Measurements from ENCODE around the gene CTNNA2.

CTNNA2 gene

DNA sequence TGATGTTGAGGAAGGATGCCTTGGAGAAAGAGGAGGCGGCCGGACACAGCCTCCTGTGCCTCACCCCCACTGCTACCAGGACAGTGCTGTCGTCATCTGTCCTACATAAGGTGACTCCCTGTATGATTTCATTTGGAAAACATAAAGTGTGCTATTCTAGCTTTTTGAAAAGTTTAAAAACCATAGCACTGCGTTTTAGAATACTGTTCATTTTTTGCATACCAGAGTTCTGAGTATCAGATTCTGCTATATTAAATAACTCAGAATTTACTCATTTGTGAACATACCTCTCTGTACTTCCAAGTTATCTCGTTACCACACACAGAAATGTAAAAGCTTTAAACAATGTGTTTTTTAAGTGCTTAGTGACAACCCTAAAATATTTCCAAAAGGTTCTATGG lies 488.9 kb downstream of the CTNNA2 start:
- no peaks in the 10 kb centered on the region for H3K27me3 ChIP-seq (ENCODE audit: insufficient read depth, low read length)
- DNase-seq, result peak in 1 of 2 donors; percentile 10
- no peak overlapping the region for H4K91ac ChIP-seq (ENCODE audit: low read depth, low read length)
- H3K4me2 ChIP-seq (ENCODE audit: low read length), result no peak overlapping the region
- no peak overlapping the region for H2BK120ac ChIP-seq (ENCODE audit: insufficient read depth, low read length, poor library complexity)
- H2AK5ac ChIP-seq (ENCODE audit: low read length), result no peak overlapping the region
- no peaks in the 10 kb centered on the region for H3K36me3 ChIP-seq (ENCODE audit: control insufficient read depth in 1 of 2, insufficient read depth in 2 of 2, low read length in 2 of 2)
- H3K18ac ChIP-seq (ENCODE audit: low read length), result no peak overlapping the region
- H3K9ac ChIP-seq (ENCODE audit: low read length), result no peak overlapping the region
- no peaks in the 10 kb centered on the region for H3K79me2 ChIP-seq (ENCODE audit: control insufficient read depth, insufficient read depth, low read length, poor library complexity)
- H3K4me1 ChIP-seq (ENCODE audit: control insufficient read depth in 1 of 2, insufficient read depth in 2 of 2, low read length in 2 of 2), result peaks cover 0 to 4% of the 10 kb centered on the region in 2 experiments
- H4K12ac ChIP-seq (ENCODE audit: low read depth, low read length), result no peak overlapping the region
- no peak overlapping the region for H2AFZ ChIP-seq (ENCODE audit: insufficient read depth, low read length, poor library complexity)
- H3K14ac ChIP-seq (ENCODE audit: low read length), result no peak overlapping the region
- no CpG with 5 or more reads among the region's 5 CpGs for WGBS (ENCODE audit: extremely low coverage, insufficient coverage, insufficient read length)
- H3K79me1 ChIP-seq (ENCODE audit: low read length), result no peaks in the 10 kb centered on the region
- no peak overlapping the region for H3K23ac ChIP-seq (ENCODE audit: low read length)
- H3K27ac ChIP-seq (ENCODE audit: low read depth, low read length), result no peak overlapping the region
- no peak overlapping the region for H4K8ac ChIP-seq (ENCODE audit: low read depth, low read length)
- no peak overlapping the region for H3K4ac ChIP-seq (ENCODE audit: low read depth, low read length)
- H3K9me3 ChIP-seq (ENCODE audit: insufficient read depth, low read depth, low read length), result peaks cover under 1% of the 10 kb centered on the region
- no peak overlapping the region for H3K4me3 ChIP-seq (ENCODE audit: low read depth, low read length)
- no peak overlapping the region for H2BK5ac ChIP-seq (ENCODE audit: low read depth, low read length, poor library complexity)
- no peak overlapping the region for H2BK12ac ChIP-seq (ENCODE audit: low read length)

DNA sequence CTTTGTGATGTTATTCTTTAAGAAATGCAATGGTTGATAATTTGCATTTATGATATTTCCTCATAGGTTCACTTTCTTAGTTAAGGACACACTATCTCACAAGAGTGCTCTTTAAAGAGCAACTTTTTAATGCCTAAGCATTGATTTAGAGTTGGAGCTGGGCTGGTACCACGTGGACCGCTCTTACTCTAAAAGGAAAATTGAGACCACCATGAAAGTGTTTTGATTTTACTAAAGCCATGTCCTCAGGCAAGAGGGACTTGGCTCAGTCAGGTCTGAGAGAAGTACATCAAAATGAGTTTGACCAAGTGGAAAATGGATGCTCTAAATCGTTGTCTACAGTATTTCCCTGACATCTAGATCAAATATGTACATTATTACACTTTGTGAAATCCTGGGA lies 489.3 kb downstream of the CTNNA2 start:
- Histone ChIP-seq H2BK120ac (ENCODE audit: insufficient read depth, low read length, poor library complexity) (no peak overlapping the region), H4K8ac (ENCODE audit: low read depth, low read length) (no peak overlapping the region), H4K12ac (ENCODE audit: low read depth, low read length) (no peak overlapping the region), H3K23ac (ENCODE audit: low read length) (no peak overlapping the region), H3K79me2 (ENCODE audit: control insufficient read depth, insufficient read depth, low read length, poor library complexity) (no peaks in the 10 kb centered on the region), H3K27me3 (ENCODE audit: insufficient read depth, low read length) (no peaks in the 10 kb centered on the region), H3K36me3 (ENCODE audit: control insufficient read depth in 1 of 2, insufficient read depth in 2 of 2, low read length in 2 of 2) (no peaks in the 10 kb centered on the region), H2BK5ac (ENCODE audit: low read depth, low read length, poor library complexity) (no peak overlapping the region), H3K4ac (ENCODE audit: low read depth, low read length) (no peak overlapping the region), H3K9me3 (ENCODE audit: insufficient read depth, low read depth, low read length) (no peaks in the 10 kb centered on the region), H3K4me1 (ENCODE audit: control insufficient read depth in 1 of 2, insufficient read depth in 2 of 2, low read length in 2 of 2) (peaks cover 0 to 4% of the 10 kb centered on the region in 2 experiments), H3K9ac (ENCODE audit: low read length) (no peak overlapping the region), H3K79me1 (ENCODE audit: low read length) (no peaks in the 10 kb centered on the region), H4K91ac (ENCODE audit: low read depth, low read length) (no peak overlapping the region), H3K27ac (ENCODE audit: low read depth, low read length) (no peak overlapping the region), H2BK12ac (ENCODE audit: low read length) (no peak overlapping the region), H3K18ac (ENCODE audit: low read length) (no peak overlapping the region), H3K4me3 (ENCODE audit: low read depth, low read length) (no peak overlapping the region), H2AK5ac (ENCODE audit: low read length) (no peak overlapping the region), H3K14ac (ENCODE audit: low read length) (no peak overlapping the region), H3K4me2 (ENCODE audit: low read length) (no peak overlapping the region), H2AFZ (ENCODE audit: insufficient read depth, low read length, poor library complexity) (no peak overlapping the region)
- no CpG with 5 or more reads among the region's 3 CpGs for WGBS (ENCODE audit: extremely low coverage, insufficient coverage, insufficient read length)
- no peak for DNase-seq

DNA sequence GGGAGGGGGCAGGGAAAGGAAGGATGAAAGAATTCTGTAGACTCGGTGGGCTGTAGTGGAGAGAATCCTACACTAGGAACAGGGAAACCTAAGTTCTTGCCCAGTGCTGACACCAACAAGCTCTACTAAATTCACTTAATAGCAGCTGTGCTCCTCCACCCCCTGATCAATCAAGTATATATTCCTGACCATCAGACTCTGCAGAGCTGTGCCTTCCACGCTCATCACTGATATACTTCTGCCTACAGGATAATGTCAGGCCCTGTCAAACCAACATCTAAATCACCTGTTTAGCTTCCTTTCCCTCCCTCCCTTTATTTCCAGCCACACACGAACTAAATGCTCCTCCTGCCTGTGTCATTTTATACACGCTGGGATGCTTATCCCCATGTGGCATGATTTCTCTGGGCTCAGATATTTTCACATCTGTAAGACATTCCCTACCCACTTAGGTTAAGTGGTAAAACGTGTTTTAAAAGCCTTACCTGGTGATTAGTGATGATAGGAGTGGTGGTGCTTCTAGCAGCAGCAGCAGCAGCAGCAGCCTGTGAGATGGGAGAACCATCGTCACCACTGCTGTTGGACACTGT lies 489.8 kb downstream of the CTNNA2 start:
- no peak overlapping the region for H3K14ac ChIP-seq (ENCODE audit: low read length)

DNA sequence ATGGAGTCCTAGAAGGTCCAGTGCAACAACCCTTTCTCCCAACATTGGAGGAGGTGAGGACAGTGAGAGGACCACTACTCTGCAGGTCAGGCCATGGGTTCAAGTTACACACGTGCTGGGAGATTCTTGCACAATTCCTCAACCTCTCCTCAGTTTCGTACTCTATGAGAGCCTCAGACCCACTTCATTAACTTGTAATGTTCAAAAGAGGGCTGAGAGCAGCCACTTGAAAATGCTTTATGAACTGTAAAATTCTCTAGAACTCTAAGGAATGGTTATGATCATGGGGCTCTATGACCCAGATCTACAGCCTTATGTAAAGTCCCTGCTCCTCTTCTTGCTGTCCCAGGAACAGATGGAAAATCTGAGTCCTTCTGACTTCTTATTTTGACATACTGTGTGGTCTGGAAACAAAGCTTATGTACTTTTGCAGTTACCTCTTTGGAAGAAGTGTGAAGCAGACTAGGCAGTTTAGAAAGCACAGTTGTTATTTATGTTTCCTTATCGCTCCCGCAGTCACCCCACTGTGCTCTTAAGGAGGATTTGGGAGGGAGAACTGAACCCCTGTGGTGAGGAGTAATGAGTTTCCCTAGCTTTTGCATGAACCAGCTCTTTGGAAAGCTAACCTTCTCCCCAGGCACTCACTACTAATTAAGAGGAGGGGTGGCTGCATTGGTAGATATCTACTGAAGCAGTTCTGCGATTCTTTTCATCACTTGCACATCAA lies 495.1 kb downstream of the CTNNA2 start:
- Histone ChIP-seq H3K36me3 (ENCODE audit: control insufficient read depth in 1 of 2, insufficient read depth in 2 of 2, low read length in 2 of 2) (no peaks in the 10 kb centered on the region), H3K23ac (ENCODE audit: low read length) (no peak overlapping the region), H3K79me1 (ENCODE audit: low read length) (no peaks in the 10 kb centered on the region), H4K91ac (ENCODE audit: low read depth, low read length) (no peak overlapping the region), H3K27ac (ENCODE audit: low read depth, low read length) (no peak overlapping the region), H3K4me2 (ENCODE audit: low read length) (no peak overlapping the region), H3K14ac (ENCODE audit: low read length) (no peak overlapping the region), H2AK5ac (ENCODE audit: low read length) (no peak overlapping the region), H3K4ac (ENCODE audit: low read depth, low read length) (no peak overlapping the region), H3K9ac (ENCODE audit: low read length) (no peak overlapping the region), H3K4me3 (ENCODE audit: low read depth, low read length) (no peak overlapping the region), H2BK120ac (ENCODE audit: insufficient read depth, low read length, poor library complexity) (no peak overlapping the region), H3K18ac (ENCODE audit: low read length) (no peak overlapping the region), H2BK5ac (ENCODE audit: low read depth, low read length, poor library complexity) (no peak overlapping the region), H4K8ac (ENCODE audit: low read depth, low read length) (no peak overlapping the region), H3K4me1 (ENCODE audit: control insufficient read depth in 1 of 2, insufficient read depth in 2 of 2, low read length in 2 of 2) (no peaks in the 10 kb centered on the region), H2AFZ (ENCODE audit: insufficient read depth, low read length, poor library complexity) (no peak overlapping the region), H3K27me3 (ENCODE audit: insufficient read depth, low read length) (no peaks in the 10 kb centered on the region), H2BK12ac (ENCODE audit: low read length) (no peak overlapping the region), H3K79me2 (ENCODE audit: control insufficient read depth, insufficient read depth, low read length, poor library complexity) (no peaks in the 10 kb centered on the region), H3K9me3 (ENCODE audit: insufficient read depth, low read depth, low read length) (no peaks in the 10 kb centered on the region), H4K12ac (ENCODE audit: low read depth, low read length) (no peak overlapping the region)
- no CpG with 5 or more reads among the region's 5 CpGs for WGBS (ENCODE audit: extremely low coverage, insufficient coverage, insufficient read length)
- DNase-seq, result no peak

More for the DNA sequence above, 489.8 kb downstream of the CTNNA2 start:
- Histone ChIP-seq H3K4me3 (ENCODE audit: low read depth, low read length) (no peak overlapping the region), H3K36me3 (ENCODE audit: control insufficient read depth in 1 of 2, insufficient read depth in 2 of 2, low read length in 2 of 2) (no peaks in the 10 kb centered on the region), H2BK5ac (ENCODE audit: low read depth, low read length, poor library complexity) (no peak overlapping the region), H3K79me2 (ENCODE audit: control insufficient read depth, insufficient read depth, low read length, poor library complexity) (no peaks in the 10 kb centered on the region), H2AK5ac (ENCODE audit: low read length) (no peak overlapping the region), H4K8ac (ENCODE audit: low read depth, low read length) (no peak overlapping the region), H3K79me1 (ENCODE audit: low read length) (no peaks in the 10 kb centered on the region), H3K27ac (ENCODE audit: low read depth, low read length) (no peak overlapping the region), H3K9me3 (ENCODE audit: insufficient read depth, low read depth, low read length) (no peaks in the 10 kb centered on the region), H3K23ac (ENCODE audit: low read length) (no peak overlapping the region), H2BK12ac (ENCODE audit: low read length) (no peak overlapping the region), H3K27me3 (ENCODE audit: insufficient read depth, low read length) (no peaks in the 10 kb centered on the region), H3K4ac (ENCODE audit: low read depth, low read length) (no peak overlapping the region), H3K4me1 (ENCODE audit: control insufficient read depth in 1 of 2, insufficient read depth in 2 of 2, low read length in 2 of 2) (peaks cover 0 to 4% of the 10 kb centered on the region in 2 experiments), H3K9ac (ENCODE audit: low read length) (no peak overlapping the region), H2AFZ (ENCODE audit: insufficient read depth, low read length, poor library complexity) (no peak overlapping the region), H4K91ac (ENCODE audit: low read depth, low read length) (no peak overlapping the region), H3K4me2 (ENCODE audit: low read length) (no peak overlapping the region), H3K18ac (ENCODE audit: low read length) (no peak overlapping the region), H4K12ac (ENCODE audit: low read depth, low read length) (no peak overlapping the region), H2BK120ac (ENCODE audit: insufficient read depth, low read length, poor library complexity) (no peak overlapping the region)
- WGBS (ENCODE audit: extremely low coverage, insufficient coverage, insufficient read length), result no CpG with 5 or more reads among the region's 6 CpGs
- no peak for DNase-seq
